Keratinocyte (primary cell): ENCODE measurements around the gene VTCN1.

Source experiments
- CTCF ChIP-seq, 3 experiments: IDR thresholded peaks in 1 of 3; conservative IDR thresholded peaks in 1 of 3; optimal IDR thresholded peaks in 1 of 3; 2 replicates in 2 of 3; 3 replicates in 1 of 3; pipeline versions ENCODE3 to v1.5.1; 2011; ENCODE audit warnings: low read length in 3 of 3, mild to moderate bottlenecking in 3 of 3, moderate library complexity in 2 of 3, control low read depth in 1 of 3, inconsistent platforms in 1 of 3; ENCODE audit not compliant: insufficient read depth in 2 of 3; ENCODE audit errors: extremely low read depth in 1 of 3
- EZH2 ChIP-seq: IDR thresholded peaks from one replicate; pipeline ENCODE4 v1.6.1; 2012; ENCODE audit warnings: inconsistent platforms, mild to moderate bottlenecking, low read length, moderate library complexity

GRCh38 chr1:117177376-117177775 is 33.4 kb downstream of the VTCN1 start:
- no peak for TF ChIP-seq CTCF (optimal IDR thresholded peaks at IDR 0.05 in 1 of 3, IDR thresholded peaks at IDR 0.05 in 1 of 3, conservative IDR thresholded peaks at IDR 0.05 in 1 of 3; ENCODE audit: extremely low read depth in 1 of 3, insufficient read depth in 2 of 3, low read length in 3 of 3)
- no peak for TF ChIP-seq EZH2
